HL-60 (cell line): ENCODE measurements around the gene ACTR3C.

Source experiments
- DNase-seq, 2 experiments: peaks; one replicate each; pipeline ENCODE4 v3.0.0-alpha.2; 2010 to 2020; ENCODE audit warnings: low read depth in 1 of 2, low spot score in 1 of 2
- H3K27ac ChIP-seq: fragments of 250-450 bp; sonication (Bioruptor Pico); replicated peaks from 2 replicates; pipeline ENCODE4 v1.5.1; 2020; ENCODE audit warnings: mild to moderate bottlenecking, moderate library complexity
- H3K27me3 ChIP-seq: fragments of 250-450 bp; sonication (Bioruptor Pico); 2 replicates; pipeline ENCODE4 v1.5.1; 2021; ENCODE audit warnings: mild to moderate bottlenecking, moderate library complexity; ENCODE audit not compliant: insufficient read depth, poor library complexity, severe bottlenecking
- H3K4me3 ChIP-seq: replicated peaks from 2 replicates; pipeline ENCODE4 v1.5.1; 2011; ENCODE audit warnings: mild to moderate bottlenecking, control low read depth, low read length; ENCODE audit not compliant: insufficient read depth
- GABPA ChIP-seq: IDR thresholded peaks from 2 replicates; pipeline ENCODE4 v1.6.1; 2012; ENCODE audit warnings: low read depth
- POLR2AphosphoS5 ChIP-seq: IDR thresholded peaks from 2 replicates; pipeline ENCODE4 v1.6.1; 2012; ENCODE audit warnings: low read depth
- REST ChIP-seq: IDR thresholded peaks from 2 replicates; pipeline ENCODE4 v1.6.1; 2012; ENCODE audit warnings: low read depth; ENCODE audit not compliant: insufficient replicate concordance
- SPI1 ChIP-seq: IDR thresholded peaks from 2 replicates; pipeline ENCODE4 v1.6.1; 2012; ENCODE audit warnings: low read depth, mild to moderate bottlenecking, borderline replicate concordance
- TF ChIP-seq, protein P1 (sequence below): IDR thresholded peaks from one replicate; pipeline ENCODE4 v1.5.1; 2011; ENCODE audit warnings: low read length, control low read depth, inconsistent platforms; ENCODE audit not compliant: insufficient read depth

Gene ACTR3C

GRCh38 chr7:150357270-150357669 is 33.9 kb upstream of the ACTR3C start:
- TF ChIP-seq POLR2AphosphoS5 = 0 out of 2 replicates have a peak, but pooled peaks have one; percentile 46
- TF ChIP-seq, protein P1, sequence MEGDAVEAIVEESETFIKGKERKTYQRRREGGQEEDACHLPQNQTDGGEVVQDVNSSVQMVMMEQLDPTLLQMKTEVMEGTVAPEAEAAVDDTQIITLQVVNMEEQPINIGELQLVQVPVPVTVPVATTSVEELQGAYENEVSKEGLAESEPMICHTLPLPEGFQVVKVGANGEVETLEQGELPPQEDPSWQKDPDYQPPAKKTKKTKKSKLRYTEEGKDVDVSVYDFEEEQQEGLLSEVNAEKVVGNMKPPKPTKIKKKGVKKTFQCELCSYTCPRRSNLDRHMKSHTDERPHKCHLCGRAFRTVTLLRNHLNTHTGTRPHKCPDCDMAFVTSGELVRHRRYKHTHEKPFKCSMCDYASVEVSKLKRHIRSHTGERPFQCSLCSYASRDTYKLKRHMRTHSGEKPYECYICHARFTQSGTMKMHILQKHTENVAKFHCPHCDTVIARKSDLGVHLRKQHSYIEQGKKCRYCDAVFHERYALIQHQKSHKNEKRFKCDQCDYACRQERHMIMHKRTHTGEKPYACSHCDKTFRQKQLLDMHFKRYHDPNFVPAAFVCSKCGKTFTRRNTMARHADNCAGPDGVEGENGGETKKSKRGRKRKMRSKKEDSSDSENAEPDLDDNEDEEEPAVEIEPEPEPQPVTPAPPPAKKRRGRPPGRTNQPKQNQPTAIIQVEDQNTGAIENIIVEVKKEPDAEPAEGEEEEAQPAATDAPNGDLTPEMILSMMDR = no peak
- DNase-seq = peak in 1 of 2 experiments; percentile 68
- no peaks in the 10 kb centered on the region for H3K27me3 ChIP-seq
- H3K27ac ChIP-seq = peak overlapping the region; percentile 59
- H3K4me3 ChIP-seq = no peak overlapping the region

DNA sequence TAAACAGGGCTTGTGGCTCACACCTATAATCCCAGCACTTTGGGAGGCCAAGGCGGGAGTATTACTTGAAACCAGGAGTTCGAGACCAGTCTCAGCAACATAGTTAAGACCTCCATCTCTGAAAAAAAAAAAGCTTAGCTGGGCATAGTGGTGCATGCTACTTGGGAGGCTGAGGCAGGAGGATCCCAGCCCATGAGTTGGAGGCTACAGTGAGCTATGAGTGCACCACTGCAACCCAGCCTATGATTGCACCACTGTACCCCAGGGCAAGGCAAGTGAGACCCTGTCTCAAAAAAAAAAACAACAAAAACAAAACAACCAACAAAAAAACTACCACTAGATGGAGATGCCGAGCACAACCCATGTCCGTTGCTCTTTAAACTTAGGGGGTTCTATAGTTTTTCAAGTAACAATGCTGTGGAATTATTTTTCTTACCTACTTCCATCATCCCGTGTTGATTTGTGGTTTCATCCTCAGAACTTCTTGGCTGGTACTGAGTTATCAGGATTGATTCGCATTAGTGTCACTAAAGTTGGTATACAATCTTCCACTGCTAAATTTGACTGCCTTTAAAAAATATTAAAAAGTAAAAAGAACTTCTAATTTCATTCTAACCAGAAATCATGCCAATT is 33.0 kb upstream of the ACTR3C start:
- DNase-seq = no peak
- no peaks in the 10 kb centered on the region for H3K27me3 ChIP-seq
- peak overlapping the region; percentile 10; the same call in 1 of the 2 replicates for H3K27ac ChIP-seq
- TF ChIP-seq SPI1 = no peak
- TF ChIP-seq REST = no peak
- TF ChIP-seq, protein P1 = peak; percentile 31
- H3K4me3 ChIP-seq = no peak overlapping the region

GRCh38 chr7:150355666-150356059 is 32.3 kb upstream of the ACTR3C start:
- TF ChIP-seq REST (no peak), SPI1 (no peak), GABPA (no peak), POLR2AphosphoS5 (no peak)
- TF ChIP-seq, protein P1 = no peak
- Histone ChIP-seq H3K27ac (0 out of 2 replicates have a peak overlapping the region, but pooled peaks have one; percentile 6), H3K27me3 (no peaks in the 10 kb centered on the region), H3K4me3 (no peak overlapping the region)
- DNase-seq = no peak

GRCh38 chr7:150351587-150352194 is 28.3 kb upstream of the ACTR3C start:
- DNase-seq = no peak
- TF ChIP-seq GABPA = no peak
- no peak for TF ChIP-seq POLR2AphosphoS5
- TF ChIP-seq SPI1 = no peak
- TF ChIP-seq, protein P1 = no peak
- TF ChIP-seq REST = no peak
- Histone ChIP-seq H3K4me3 (no peak overlapping the region), H3K27me3 (no peaks in the 10 kb centered on the region), H3K27ac (no peak overlapping the region)
